Ovary (tissue), 3 donors: ENCODE results near the gene KCNMB2.

Source experiments
- CTCF ChIP-seq, 3 donors: fragments of 450-650 bp in 2 of 3; fragments of 200-600 bp in 1 of 3; IDR thresholded peaks; one replicate each; pipeline versions ENCODE4 v1.5.1 to v1.8.0; 2016 to 2022; ENCODE audit warnings: antibody characterized with exemption in 3 of 3, mild to moderate bottlenecking in 1 of 3
- EP300 ChIP-seq: sonication (generic); formaldehyde crosslinking; IDR thresholded peaks from one replicate; pipeline ENCODE4 v1.6.1; 2017; ENCODE audit warnings: antibody characterized with exemption
- POLR2A ChIP-seq: fragments of 450-650 bp; IDR thresholded peaks from one replicate; pipeline ENCODE4 v1.6.1; 2017; ENCODE audit warnings: antibody characterized with exemption, mild to moderate bottlenecking, moderate library complexity
- donor health status: DM: no; HTN: no; CAD: no.

- no peak for TF ChIP-seq CTCF (IDR thresholded peaks at IDR 0.05)
- no peak for TF ChIP-seq POLR2A
- no peak for TF ChIP-seq EP300
These were observed 339.6 kb downstream of the KCNMB2 start for GRCh38 chr3:178875836-178876235.
